ENCODE data around the gene MRPL24.

DNA sequence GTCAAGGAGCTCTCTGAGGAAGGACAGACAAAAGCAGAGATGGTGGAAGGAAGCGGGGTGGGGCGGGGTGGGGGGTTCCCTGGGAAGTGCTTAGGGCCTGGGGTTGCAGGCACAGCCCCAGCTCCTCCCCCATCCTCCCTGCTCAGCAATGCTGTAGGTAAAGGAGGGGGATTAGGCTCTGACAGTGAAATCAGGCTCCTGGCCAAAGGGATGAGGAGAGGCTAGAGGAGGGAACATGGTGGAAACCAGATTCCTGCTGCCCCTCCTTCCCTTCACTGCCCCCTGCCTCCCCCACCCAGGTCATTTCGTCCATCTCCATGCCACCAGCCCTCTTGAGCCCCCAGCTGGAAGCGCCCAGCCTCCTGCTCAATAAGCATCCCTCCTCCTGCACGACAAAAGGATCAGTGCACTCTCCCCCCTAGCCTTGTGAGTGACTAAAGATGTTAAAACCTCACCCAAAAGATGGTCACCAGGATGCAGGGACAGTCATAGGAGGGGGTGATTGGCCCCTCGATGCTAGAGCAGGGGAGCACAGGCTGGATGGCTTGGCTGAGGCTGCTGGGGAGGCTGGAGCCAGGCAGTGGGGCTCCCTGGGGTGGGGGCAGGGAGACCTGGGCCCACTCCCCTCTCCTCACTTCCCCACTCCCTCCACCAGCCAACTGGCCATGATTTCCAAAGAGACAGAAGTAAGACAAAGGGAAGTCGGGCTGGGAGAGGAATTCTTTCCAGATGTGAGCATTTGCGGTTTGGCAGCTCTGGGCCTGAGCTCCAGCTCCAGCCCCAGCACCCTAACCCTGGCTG, 33.3 kb downstream of the MRPL24 start:
- TF ChIP-seq POLR2A (IDR thresholded peaks at IDR 0.05), result no peak
- TF ChIP-seq, protein P1, sequence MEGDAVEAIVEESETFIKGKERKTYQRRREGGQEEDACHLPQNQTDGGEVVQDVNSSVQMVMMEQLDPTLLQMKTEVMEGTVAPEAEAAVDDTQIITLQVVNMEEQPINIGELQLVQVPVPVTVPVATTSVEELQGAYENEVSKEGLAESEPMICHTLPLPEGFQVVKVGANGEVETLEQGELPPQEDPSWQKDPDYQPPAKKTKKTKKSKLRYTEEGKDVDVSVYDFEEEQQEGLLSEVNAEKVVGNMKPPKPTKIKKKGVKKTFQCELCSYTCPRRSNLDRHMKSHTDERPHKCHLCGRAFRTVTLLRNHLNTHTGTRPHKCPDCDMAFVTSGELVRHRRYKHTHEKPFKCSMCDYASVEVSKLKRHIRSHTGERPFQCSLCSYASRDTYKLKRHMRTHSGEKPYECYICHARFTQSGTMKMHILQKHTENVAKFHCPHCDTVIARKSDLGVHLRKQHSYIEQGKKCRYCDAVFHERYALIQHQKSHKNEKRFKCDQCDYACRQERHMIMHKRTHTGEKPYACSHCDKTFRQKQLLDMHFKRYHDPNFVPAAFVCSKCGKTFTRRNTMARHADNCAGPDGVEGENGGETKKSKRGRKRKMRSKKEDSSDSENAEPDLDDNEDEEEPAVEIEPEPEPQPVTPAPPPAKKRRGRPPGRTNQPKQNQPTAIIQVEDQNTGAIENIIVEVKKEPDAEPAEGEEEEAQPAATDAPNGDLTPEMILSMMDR (IDR thresholded peaks at IDR 0.05 in 8 of 11, conservative IDR thresholded peaks at IDR 0.05 in 3 of 11), result no peak

Measured in spleen (tissue), 7 donors.